Ovary (tissue), 3 donors: Measurements from ENCODE around the gene RSPH10B2.

Experiments used
- CTCF ChIP-seq, 3 donors: fragments of 450-650 bp in 2 of 3; fragments of 200-600 bp in 1 of 3; IDR thresholded peaks; one replicate each; pipeline versions ENCODE4 v1.5.1 to v1.8.0; 2016 to 2022; ENCODE audit warnings: antibody characterized with exemption in 3 of 3, mild to moderate bottlenecking in 1 of 3
- EP300 ChIP-seq: sonication (generic); formaldehyde crosslinking; IDR thresholded peaks from one replicate; pipeline ENCODE4 v1.6.1; 2017; ENCODE audit warnings: antibody characterized with exemption
- donor health status: DM: no; HTN: no; CAD: no.

- TF ChIP-seq CTCF (IDR thresholded peaks at IDR 0.05) (no peak), EP300 (no peak)
Observed at GRCh38 chr7:6730343-6730633, 23.6 kb upstream of the RSPH10B2 start.
